Peyer's patch (tissue), 4 donors: Measurements from ENCODE around the gene PLA2G2D.

ENCODE experiments used
- CTCF ChIP-seq, 6 experiments: fragments of 450-650 bp in 4 of 6; fragments of 200-600 bp in 2 of 6; sonication (generic) in 1 of 6; IDR thresholded peaks; one replicate each; pipeline ENCODE4 v1.5.1; 2017 to 2019; ENCODE audit warnings: antibody characterized with exemption in 6 of 6, mild to moderate bottlenecking in 3 of 6, moderate library complexity in 1 of 6
- POLR2A ChIP-seq, 2 donors: fragments of 450-650 bp; IDR thresholded peaks; one replicate each; pipeline ENCODE4 v1.5.1; 2017; ENCODE audit warnings: antibody characterized with exemption in 2 of 2, mild to moderate bottlenecking in 2 of 2, moderate library complexity in 2 of 2

- no peak for TF ChIP-seq POLR2A (IDR thresholded peaks at IDR 0.05)
- no peak for TF ChIP-seq CTCF (IDR thresholded peaks at IDR 0.05)
Observed at GRCh38 chr1:20138346-20138745, 19.0 kb upstream of the PLA2G2D start.
